BJ (cell line): ENCODE measurements around the gene SLC43A1. TPM values are rescaled to one million over a fixed set of nuclear protein-coding genes. Genes with fewer than 3 reads are reported as not detected.

ENCODE experiments used
- CTCF ChIA-PET: fragments of 350-600 bp; formaldehyde crosslinking; extraction: SDS; loops from one replicate; lab custom pipeline; 2021; ENCODE audit warnings: antibody characterized with exemption, inconsistent platforms; lab: Yijun Ruan, JAX
- POLR2A ChIA-PET: fragments of 300-600 bp; sonication (Branson Sonifier 250); formaldehyde crosslinking; extraction: SDS; loops from one replicate; lab custom pipeline; 2021; ENCODE audit warnings: antibody characterized with exemption; lab: Charles Lee
- DNase-seq: peaks from one replicate; pipeline ENCODE4 v3.0.0-alpha.2; 2011; ENCODE audit warnings: low read depth
- H3K27me3 ChIP-seq: 2 replicates; pipeline ENCODE4 v1.6.0; 2011; ENCODE audit warnings: low read length; ENCODE audit not compliant: control insufficient read depth, insufficient read depth
- H3K36me3 ChIP-seq: 2 replicates; pipeline ENCODE4 v1.5.1; 2011; ENCODE audit warnings: low read length; ENCODE audit not compliant: control insufficient read depth, insufficient read depth
- H3K4me3 ChIP-seq: 2 replicates; pipeline ENCODE4 v1.5.1; 2011; ENCODE audit warnings: low read depth, mild to moderate bottlenecking, control low read depth, low read length
- CTCF ChIP-seq: IDR thresholded peaks from 2 replicates; pipeline ENCODE4 v1.5.1; 2011; ENCODE audit warnings: low read depth, mild to moderate bottlenecking, control low read depth, inconsistent platforms, low read length, moderate library complexity; ENCODE audit not compliant: insufficient read depth
- polyA plus RNA-seq: library from polyadenylated mRNA; depleted of rRNA; stranded (reverse); fragments of >200 nt; gene quantifications from 2 replicates; pipeline ENCODE4 v1.2.3, GENCODE V29; 2011

SLC43A1 gene
- polyA plus RNA-seq, 1 experiment = 23.4 TPM

- TF ChIP-seq CTCF = no peak
- H3K4me3 ChIP-seq = no peak overlapping the region
- CTCF ChIA-PET = interaction anchor here (1.0 to 12.8 kb wide), 2 partner anchors 16 to 62 kb away, joined by 4 to 188 read pairs; no protein-coding TSS in a partner anchor
- POLR2A ChIA-PET = no interaction called here
- H3K27me3 ChIP-seq = peaks cover 16% of the 10 kb centered on the region
- H3K36me3 ChIP-seq = no peaks in the 10 kb centered on the region
- DNase-seq = no peak
These were observed 50.8 kb downstream of the SLC43A1 start for GRCh38 chr11:57464539-57465181.

- H3K27me3 ChIP-seq = peaks cover 23% of the 10 kb centered on the region
- H3K36me3 ChIP-seq = no peaks in the 10 kb centered on the region
- no peak for TF ChIP-seq CTCF
- POLR2A ChIA-PET = no interaction called here
- CTCF ChIA-PET = interaction anchor here (1.0 to 12.8 kb wide), 4 partner anchors 17 to 63 kb away, joined by 3 to 188 read pairs (median 4); no protein-coding TSS in a partner anchor
- DNase-seq = no peak
- H3K4me3 ChIP-seq = no peak overlapping the region
These were observed 51.6 kb downstream of the SLC43A1 start for GRCh38 chr11:57463671-57464538.

GRCh38 chr11:57462597-57462996 is 52.9 kb downstream of the SLC43A1 start:
- no peak for DNase-seq
- POLR2A ChIA-PET = no interaction called here
- CTCF ChIA-PET = interaction anchor here (1.0 to 12.8 kb wide), 3 partner anchors 18 to 31 kb away, joined by 3 to 188 read pairs (median 3); no protein-coding TSS in a partner anchor
- H3K36me3 ChIP-seq = no peaks in the 10 kb centered on the region
- no peak overlapping the region for H3K4me3 ChIP-seq
- no peak for TF ChIP-seq CTCF
- peaks cover 27% of the 10 kb centered on the region for H3K27me3 ChIP-seq

GRCh38 chr11:57461841-57462489 is 53.5 kb downstream of the SLC43A1 start:
- DNase-seq = no peak
- Histone ChIP-seq H3K4me3 (no peak overlapping the region), H3K27me3 (peaks cover 28% of the 10 kb centered on the region), H3K36me3 (no peaks in the 10 kb centered on the region)
- ChIA-PET CTCF (interaction anchor here (12.8 kb wide), 1 partner anchor 19 kb away, joined by 188 read pairs; no protein-coding TSS in a partner anchor), POLR2A (no interaction called here)
- TF ChIP-seq CTCF = no peak
